Calu3 (cell line): ENCODE data around the gene SERINC5. TPM values are rescaled to one million over a fixed set of nuclear protein-coding genes. Genes with fewer than 3 reads are reported as not detected.

Experiments used
- BruUV-seq: library from RNA; stranded (reverse); fragments of 400-500 nt; replicated peaks from 2 replicates; lab custom pipeline; 2021; lab: Mats Ljungman, UMichigan
- CTCF ChIA-PET: fragments of 300-600 bp; sonication (Branson Sonifier 250); formaldehyde crosslinking; loops from one replicate; lab custom pipeline; 2022; ENCODE audit warnings: antibody characterized with exemption; lab: Charles Lee
- DNase-seq: peaks from one replicate; pipeline ENCODE4 v3.0.0; 2022
- H3K27ac Mint-ChIP-seq: one replicate; pipeline ENCODE4 v1.8.0; 2022; ENCODE audit warnings: mixed read lengths; ENCODE audit not compliant: unreplicated experiment
- H3K27me3 Mint-ChIP-seq: one replicate; pipeline ENCODE4 v1.8.0; 2022; ENCODE audit warnings: mixed read lengths; ENCODE audit not compliant: unreplicated experiment
- H3K36me3 Mint-ChIP-seq: one replicate; pipeline ENCODE4 v1.8.0; 2022; ENCODE audit warnings: mild to moderate bottlenecking, moderate library complexity, mixed read lengths; ENCODE audit not compliant: insufficient read depth, unreplicated experiment
- H3K4me1 Mint-ChIP-seq: one replicate; pipeline ENCODE4 v1.8.0; 2022; ENCODE audit warnings: mild to moderate bottlenecking, low read depth, mixed read lengths; ENCODE audit not compliant: unreplicated experiment
- H3K4me3 Mint-ChIP-seq: one replicate; pipeline ENCODE4 v1.8.0; 2022; ENCODE audit warnings: mild to moderate bottlenecking, low read depth, moderate library complexity, mixed read lengths; ENCODE audit not compliant: unreplicated experiment
- H3K9me3 Mint-ChIP-seq: one replicate; pipeline ENCODE4 v1.8.0; 2022; ENCODE audit warnings: low read depth, mixed read lengths; ENCODE audit not compliant: unreplicated experiment
- intact Hi-C: fragments of 100-400 bp; cut with micrococcal nuclease; formaldehyde crosslinking; loops from one replicate; pipeline ENCODE4 v1.10.0; 2022; ENCODE audit not compliant: unreplicated experiment
- total RNA-seq: library from RNA; stranded (reverse); gene quantifications from 2 replicates; pipeline ENCODE4 v1.2.3, GENCODE V29; 2022
- TF ChIP-seq, protein P1 (sequence below): fragments of 200-600 bp; IDR thresholded peaks from one replicate; pipeline ENCODE4 v1.8.0; 2022; ENCODE audit warnings: antibody characterized with exemption; ENCODE audit not compliant: unreplicated experiment

Gene SERINC5
- total RNA-seq, 1 experiment from 2014 or later = 47.0 TPM

GRCh38 chr5:80070338-80071056, 185.4 kb downstream of the SERINC5 start:
- peaks cover 14% of the 10 kb centered on the region for H3K27me3 Mint-ChIP-seq
- intact Hi-C loops = no loop called here
- H3K4me3 Mint-ChIP-seq = no peak overlapping the region
- no peaks in the 10 kb centered on the region for H3K4me1 Mint-ChIP-seq
- H3K9me3 Mint-ChIP-seq = no peaks in the 10 kb centered on the region
- TF ChIP-seq, protein P1, sequence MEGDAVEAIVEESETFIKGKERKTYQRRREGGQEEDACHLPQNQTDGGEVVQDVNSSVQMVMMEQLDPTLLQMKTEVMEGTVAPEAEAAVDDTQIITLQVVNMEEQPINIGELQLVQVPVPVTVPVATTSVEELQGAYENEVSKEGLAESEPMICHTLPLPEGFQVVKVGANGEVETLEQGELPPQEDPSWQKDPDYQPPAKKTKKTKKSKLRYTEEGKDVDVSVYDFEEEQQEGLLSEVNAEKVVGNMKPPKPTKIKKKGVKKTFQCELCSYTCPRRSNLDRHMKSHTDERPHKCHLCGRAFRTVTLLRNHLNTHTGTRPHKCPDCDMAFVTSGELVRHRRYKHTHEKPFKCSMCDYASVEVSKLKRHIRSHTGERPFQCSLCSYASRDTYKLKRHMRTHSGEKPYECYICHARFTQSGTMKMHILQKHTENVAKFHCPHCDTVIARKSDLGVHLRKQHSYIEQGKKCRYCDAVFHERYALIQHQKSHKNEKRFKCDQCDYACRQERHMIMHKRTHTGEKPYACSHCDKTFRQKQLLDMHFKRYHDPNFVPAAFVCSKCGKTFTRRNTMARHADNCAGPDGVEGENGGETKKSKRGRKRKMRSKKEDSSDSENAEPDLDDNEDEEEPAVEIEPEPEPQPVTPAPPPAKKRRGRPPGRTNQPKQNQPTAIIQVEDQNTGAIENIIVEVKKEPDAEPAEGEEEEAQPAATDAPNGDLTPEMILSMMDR = no peak
- BruUV-seq = no TSS peak
- DNase-seq = no peak
- CTCF ChIA-PET = no interaction called here
- no peaks in the 10 kb centered on the region for H3K36me3 Mint-ChIP-seq
- no peak overlapping the region for H3K27ac Mint-ChIP-seq

GRCh38 chr5:80069918-80070318, 185.9 kb downstream of the SERINC5 start:
- Mint-ChIP-seq H3K36me3 (no peaks in the 10 kb centered on the region), H3K27me3 (peaks cover 17% of the 10 kb centered on the region), H3K4me1 (no peaks in the 10 kb centered on the region), H3K9me3 (no peaks in the 10 kb centered on the region), H3K4me3 (no peak overlapping the region), H3K27ac (no peak overlapping the region)
- TF ChIP-seq, protein P1 = no peak
- CTCF ChIA-PET = no interaction called here
- intact Hi-C loops = no loop called here
- DNase-seq = no peak
- BruUV-seq = no TSS peak

- Mint-ChIP-seq H3K9me3 (no peaks in the 10 kb centered on the region), H3K4me3 (no peak overlapping the region), H3K36me3 (no peaks in the 10 kb centered on the region), H3K27ac (no peak overlapping the region), H3K4me1 (no peaks in the 10 kb centered on the region), H3K27me3 (peaks cover 23% of the 10 kb centered on the region)
- CTCF ChIA-PET = interaction anchor here (0.6 kb wide), 1 partner anchor 14 kb away, joined by 3 read pairs; no protein-coding TSS in a partner anchor
- no peak for DNase-seq
- TF ChIP-seq, protein P1 = no peak
- intact Hi-C loops = no loop called here
- BruUV-seq = no TSS peak
Measured at GRCh38 chr5:80069251-80069800, 186.5 kb downstream of the SERINC5 start.

DNA sequence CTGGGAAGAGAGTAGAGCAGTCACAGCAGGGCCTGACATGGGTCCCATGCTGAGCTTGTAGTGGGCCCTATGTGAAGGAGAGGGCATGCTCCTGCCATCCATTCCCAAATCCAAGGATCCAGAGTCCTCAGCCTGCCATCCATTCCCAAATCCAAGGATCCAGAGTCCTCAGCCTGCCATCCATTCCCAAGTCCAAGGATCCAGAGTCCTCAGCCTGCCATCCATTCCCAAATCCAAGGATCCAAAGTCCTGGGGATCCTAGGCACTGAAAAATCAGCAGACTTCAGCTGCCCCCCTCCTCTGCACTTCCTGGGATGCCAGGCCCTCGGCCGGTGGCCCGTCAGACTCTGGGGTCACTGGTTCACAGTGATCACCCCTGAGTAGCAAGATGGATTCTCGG, 187.1 kb downstream of the SERINC5 start:
- peaks cover 28% of the 10 kb centered on the region for H3K27me3 Mint-ChIP-seq
- no peak overlapping the region for H3K4me3 Mint-ChIP-seq

More for the DNA sequence above, 187.1 kb downstream of the SERINC5 start:
- TF ChIP-seq, protein P1 = no peak
- H3K27ac Mint-ChIP-seq = no peak overlapping the region
- no TSS peak for BruUV-seq
- H3K4me1 Mint-ChIP-seq = no peaks in the 10 kb centered on the region
- CTCF ChIA-PET = interaction anchor here (0.6 kb wide), 1 partner anchor 14 kb away, joined by 3 read pairs; no protein-coding TSS in a partner anchor
- intact Hi-C loops = no loop called here
- H3K9me3 Mint-ChIP-seq = no peaks in the 10 kb centered on the region
- no peak for DNase-seq
- no peaks in the 10 kb centered on the region for H3K36me3 Mint-ChIP-seq
